GM23248 (cell line): Measurements from ENCODE around the gene APOM.

ENCODE experiments used
- EZH2 ChIP-seq: fragments of 200-600 bp; sonication (generic); IDR thresholded peaks from 2 replicates; pipeline ENCODE4 v1.6.1; 2018; ENCODE audit warnings: antibody characterized with exemption, mild to moderate bottlenecking; ENCODE audit not compliant: insufficient read depth, poor library complexity, severe bottlenecking
- EZH2phosphoT487 ChIP-seq: fragments of 200-600 bp; sonication (generic); IDR thresholded peaks from 2 replicates; pipeline ENCODE4 v1.6.1; 2018; ENCODE audit warnings: antibody characterized with exemption, moderate library complexity, mild to moderate bottlenecking, low read depth; ENCODE audit not compliant: insufficient read depth

GRCh38 chr6:31607317-31607716, 48.4 kb upstream of the APOM start:
- TF ChIP-seq EZH2phosphoT487 = no peak
- TF ChIP-seq EZH2 = no peak
